Gastrocnemius medialis (tissue), 4 donors: ENCODE measurements around the gene RARG.

Experiments
- CTCF ChIP-seq, 5 experiments: fragments of 450-650 bp in 3 of 5; fragments of 200-600 bp in 2 of 5; sonication (generic) in 2 of 5; IDR thresholded peaks in 4 of 5; conservative IDR thresholded peaks in 1 of 5; 1 replicate in 4 of 5; 2 replicates in 1 of 5; pipeline ENCODE4 v1.5.1; 2016 to 2019; ENCODE audit warnings: antibody characterized with exemption in 5 of 5, mild to moderate bottlenecking in 3 of 5, moderate library complexity in 3 of 5
- POLR2A ChIP-seq, 2 donors: fragments of 450-650 bp; IDR thresholded peaks; one replicate each; pipeline ENCODE4 v1.6.1; 2017; ENCODE audit warnings: antibody characterized with exemption in 2 of 2, mild to moderate bottlenecking in 2 of 2, moderate library complexity in 2 of 2

- TF ChIP-seq POLR2A (IDR thresholded peaks at IDR 0.05): no peak
- no peak for TF ChIP-seq CTCF (IDR thresholded peaks at IDR 0.05 in 4 of 5, conservative IDR thresholded peaks at IDR 0.05 in 1 of 5)
These were observed 36.9 kb upstream of the RARG start for GRCh38 chr12:53268630-53269562.
